Testis (tissue), 5 donors: ENCODE data around the gene MOXD1. TPM values are rescaled to one million over a fixed set of nuclear protein-coding genes. Genes with fewer than 3 reads are reported as not detected.
A peak's percentile ranks its signal among the peaks of the same experiment; 100 is the strongest.

Experiments
- DNase-seq: peaks from one replicate; pipeline ENCODE4 v3.0.0-alpha.2; 2019
- H3K27ac ChIP-seq, 2 donors: fragments of 200-600 bp; sonication (generic); one replicate each; pipeline ENCODE4 v1.5.1; 2019
- H3K27me3 ChIP-seq: fragments of 200-600 bp; sonication (generic); one replicate; pipeline ENCODE4 v1.5.1; 2019
- H3K36me3 ChIP-seq: fragments of 200-600 bp; sonication (generic); one replicate; pipeline ENCODE4 v1.5.1; 2017; ENCODE audit warnings: low read depth; ENCODE audit errors: missing control alignments
- H3K4me1 ChIP-seq: fragments of 200-600 bp; sonication (generic); one replicate; pipeline ENCODE4 v1.5.1; 2019
- H3K4me3 ChIP-seq, 2 donors: fragments of 200-600 bp; sonication (generic); one replicate each; pipeline ENCODE4 v1.5.1; 2017 to 2019
- H3K9me3 ChIP-seq: fragments of 200-600 bp; sonication (generic); one replicate; pipeline ENCODE4 v1.5.1; 2017
- POLR2A ChIP-seq: fragments of 450-650 bp; IDR thresholded peaks from one replicate; pipeline ENCODE4 v1.6.1; 2017; ENCODE audit warnings: antibody characterized with exemption, mild to moderate bottlenecking, moderate library complexity
- WGBS, 2 donors: methylation state at CpG; one replicate each; pipeline ENCODE4 v1.1.5; 2018; 5-methylcytosine and 5-hydroxymethylcytosine counted together
- intact Hi-C: fragments of 100-400 bp; cut with DNase I; formaldehyde crosslinking; loops from one replicate; pipeline ENCODE4 v1.15.1; 2023; ENCODE audit warnings: low total_unique reads
- long read RNA-seq, 2 donors: transcript quantifications; one replicate each; lab custom pipeline, GENCODE V29; 2026
- polyA plus RNA-seq: library from polyadenylated mRNA; stranded (reverse); fragments of 350-450 nt; fragmentation: Illumina TruSeq; extraction: RNeasy Lipid Tissue Mini Kit (QIAGEN cat#74804); gene quantifications from one replicate; pipeline ENCODE4 v1.2.3, GENCODE V29; 2014; ENCODE audit warnings: low read depth, low replicate concordance; ENCODE audit not compliant: insufficient read depth
- total RNA-seq, 2 donors: library from RNA; depleted of rRNA; stranded (reverse); fragments of >200 nt; gene quantifications; one replicate each; pipeline ENCODE4 v1.2.3, GENCODE V29; 2016
- TF ChIP-seq, protein P1 (sequence below), 3 experiments: fragments of 450-650 bp in 2 of 3; fragments of 200-600 bp in 1 of 3; sonication (generic) in 1 of 3; IDR thresholded peaks; one replicate each; pipeline ENCODE4 v1.5.1; 2016 to 2019; ENCODE audit warnings: antibody characterized with exemption in 3 of 3, mild to moderate bottlenecking in 2 of 3, moderate library complexity in 1 of 3

Gene MOXD1
- total RNA-seq (1 to 10 TPM; 3.1 to 7.4 TPM), polyA plus RNA-seq (8.6 TPM)
- long read RNA-seq, donor 1, partial matches to known transcripts, result 0 of 4 reads
- long read RNA-seq, donor 1, other reads (novel, unspliced or antisense), result 0 of 4 reads
- long read RNA-seq, donor 2, partial matches to known transcripts, result 0 of 2 reads
- long read RNA-seq, donor 2, other reads (novel, unspliced or antisense), result 0 of 2 reads

DNA sequence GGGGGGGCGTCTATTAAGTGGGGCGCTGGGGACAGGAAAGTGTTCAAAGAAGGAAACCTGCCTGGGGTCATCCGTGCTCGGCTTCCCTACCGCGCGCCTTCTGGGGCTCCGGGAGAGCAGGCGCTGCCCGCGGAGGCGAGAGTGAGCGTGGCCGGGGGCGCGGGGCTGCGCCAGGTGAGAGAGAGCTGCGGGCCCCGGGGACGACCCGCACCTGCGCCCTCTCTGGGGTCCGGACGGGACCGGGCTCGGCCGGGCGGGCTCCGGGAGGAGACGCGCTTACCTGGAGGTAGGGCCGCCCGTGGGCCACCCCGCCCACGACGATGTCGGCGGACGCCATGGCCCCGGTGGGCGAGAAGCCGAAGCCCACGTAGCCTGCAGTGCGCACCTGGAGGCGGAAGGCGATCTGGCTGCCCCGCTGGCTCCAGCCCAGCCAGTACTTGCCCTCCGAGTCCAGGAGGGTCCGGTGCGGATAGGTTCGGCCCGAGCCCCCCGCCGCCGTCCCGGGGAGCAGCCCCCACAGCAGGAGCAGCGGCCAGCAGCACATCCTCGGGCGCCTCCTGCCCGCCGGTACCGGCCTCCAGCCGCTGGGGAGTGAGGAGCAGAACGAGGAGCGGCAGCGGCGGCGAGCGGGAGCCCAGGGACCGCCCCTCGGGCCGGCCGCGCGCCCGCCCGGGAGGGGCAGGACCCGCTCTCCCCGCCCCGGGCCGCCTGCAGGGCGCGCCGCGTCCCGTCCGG, at the start of gene MOXD1:
TSS of gene MOXD1 (minus strand) at position 593 of the 735 bp plus-strand sequence. CDS start at position 544, 49 bp downstream.
- no peaks in the 10 kb centered on the region for H3K9me3 ChIP-seq
- 2% methylated on average over 34 of the region's 87 CpGs; no CpG with 5 or more reads in 1 of the 2 donors for WGBS, 2 donors
- peak within 1 kb of the TSS; percentile 34 to 65 for H3K4me3 ChIP-seq
- H3K36me3 ChIP-seq, result no peaks in the 10 kb centered on the region
- DNase-seq, result peak; percentile 19
- H3K27me3 ChIP-seq, result no peaks in the 10 kb centered on the region
- TF ChIP-seq, protein P1, sequence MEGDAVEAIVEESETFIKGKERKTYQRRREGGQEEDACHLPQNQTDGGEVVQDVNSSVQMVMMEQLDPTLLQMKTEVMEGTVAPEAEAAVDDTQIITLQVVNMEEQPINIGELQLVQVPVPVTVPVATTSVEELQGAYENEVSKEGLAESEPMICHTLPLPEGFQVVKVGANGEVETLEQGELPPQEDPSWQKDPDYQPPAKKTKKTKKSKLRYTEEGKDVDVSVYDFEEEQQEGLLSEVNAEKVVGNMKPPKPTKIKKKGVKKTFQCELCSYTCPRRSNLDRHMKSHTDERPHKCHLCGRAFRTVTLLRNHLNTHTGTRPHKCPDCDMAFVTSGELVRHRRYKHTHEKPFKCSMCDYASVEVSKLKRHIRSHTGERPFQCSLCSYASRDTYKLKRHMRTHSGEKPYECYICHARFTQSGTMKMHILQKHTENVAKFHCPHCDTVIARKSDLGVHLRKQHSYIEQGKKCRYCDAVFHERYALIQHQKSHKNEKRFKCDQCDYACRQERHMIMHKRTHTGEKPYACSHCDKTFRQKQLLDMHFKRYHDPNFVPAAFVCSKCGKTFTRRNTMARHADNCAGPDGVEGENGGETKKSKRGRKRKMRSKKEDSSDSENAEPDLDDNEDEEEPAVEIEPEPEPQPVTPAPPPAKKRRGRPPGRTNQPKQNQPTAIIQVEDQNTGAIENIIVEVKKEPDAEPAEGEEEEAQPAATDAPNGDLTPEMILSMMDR (IDR thresholded peaks at IDR 0.05), result no peak
- no peak for TF ChIP-seq POLR2A
- H3K27ac ChIP-seq, result no peak within 1 kb of the TSS
- intact Hi-C loops, result no loop called here
- no peaks in the 10 kb centered on the region for H3K4me1 ChIP-seq

DNA sequence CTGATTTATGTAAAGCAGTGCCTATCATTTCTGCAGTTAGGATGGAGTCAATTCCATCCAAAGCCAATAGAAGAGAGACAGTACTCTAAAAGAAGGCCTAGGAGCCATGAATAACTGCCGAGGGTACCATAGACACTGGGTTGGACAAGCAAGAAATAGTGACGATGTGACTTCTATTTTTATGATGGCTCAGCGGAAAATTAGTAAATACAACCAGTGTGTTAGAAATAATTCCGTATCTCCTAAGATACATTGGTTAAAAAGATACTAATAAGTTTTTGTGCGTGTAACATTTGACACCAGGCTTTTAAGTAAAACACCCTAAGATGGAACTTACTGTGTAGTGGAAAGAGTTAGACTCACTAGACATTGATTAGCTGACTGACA, 45.6 kb upstream of the MOXD1 start:
- Histone ChIP-seq H3K27me3 (no peaks in the 10 kb centered on the region), H3K27ac (no peak overlapping the region), H3K4me3 (no peak overlapping the region), H3K4me1 (no peaks in the 10 kb centered on the region), H3K9me3 (no peaks in the 10 kb centered on the region), H3K36me3 (no peaks in the 10 kb centered on the region)
- intact Hi-C loops, result no loop called here
- no peak for DNase-seq
- TF ChIP-seq, protein P1 (IDR thresholded peaks at IDR 0.05), result no peak
- 83 to 84% methylated on average over 5 of the region's 5 CpGs for WGBS, 2 donors

DNA sequence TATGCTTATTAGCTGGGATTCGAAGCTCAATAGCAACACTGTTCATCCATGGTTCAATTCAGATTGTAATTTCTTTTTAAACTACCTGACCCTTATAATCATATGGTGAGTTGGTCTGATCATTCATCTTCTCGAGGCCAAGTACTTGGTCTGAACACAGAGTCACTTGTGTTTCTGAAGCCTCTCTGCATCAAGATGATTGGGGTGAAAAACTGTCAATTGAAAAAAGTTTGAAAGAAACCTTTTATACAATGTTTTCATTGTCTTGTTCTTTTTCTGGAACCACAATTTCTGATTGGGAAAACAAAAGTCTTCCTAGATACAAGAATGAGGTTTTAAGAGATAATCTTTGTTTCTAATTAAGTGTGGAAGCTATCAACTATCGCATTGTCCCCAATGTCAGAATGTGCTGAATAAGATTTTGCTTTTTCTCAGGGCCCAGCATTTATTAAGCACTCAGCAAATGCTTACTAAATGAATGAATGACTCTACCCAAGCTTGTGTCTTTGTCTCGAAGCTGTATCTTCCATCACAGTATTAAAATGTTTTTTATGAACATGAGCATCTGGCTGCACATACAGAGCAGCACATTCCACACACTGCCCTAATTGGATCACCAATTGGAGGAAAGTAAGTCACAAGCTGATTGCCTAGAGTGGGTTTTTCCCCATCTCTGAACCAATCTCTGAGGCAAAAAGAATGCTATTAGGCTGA, 45.0 kb upstream of the MOXD1 start:
- H3K36me3 ChIP-seq, result no peaks in the 10 kb centered on the region
- no peak overlapping the region for H3K4me3 ChIP-seq
- H3K4me1 ChIP-seq, result no peaks in the 10 kb centered on the region
- H3K9me3 ChIP-seq, result no peaks in the 10 kb centered on the region
- no peak for DNase-seq
- intact Hi-C loops, result no loop called here
- 58% methylated on average over 4 of the region's 4 CpGs for WGBS, 2 donors
- H3K27ac ChIP-seq, result no peak overlapping the region
- no peak for TF ChIP-seq POLR2A
- TF ChIP-seq, protein P1 (IDR thresholded peaks at IDR 0.05), result no peak
- no peaks in the 10 kb centered on the region for H3K27me3 ChIP-seq

DNA sequence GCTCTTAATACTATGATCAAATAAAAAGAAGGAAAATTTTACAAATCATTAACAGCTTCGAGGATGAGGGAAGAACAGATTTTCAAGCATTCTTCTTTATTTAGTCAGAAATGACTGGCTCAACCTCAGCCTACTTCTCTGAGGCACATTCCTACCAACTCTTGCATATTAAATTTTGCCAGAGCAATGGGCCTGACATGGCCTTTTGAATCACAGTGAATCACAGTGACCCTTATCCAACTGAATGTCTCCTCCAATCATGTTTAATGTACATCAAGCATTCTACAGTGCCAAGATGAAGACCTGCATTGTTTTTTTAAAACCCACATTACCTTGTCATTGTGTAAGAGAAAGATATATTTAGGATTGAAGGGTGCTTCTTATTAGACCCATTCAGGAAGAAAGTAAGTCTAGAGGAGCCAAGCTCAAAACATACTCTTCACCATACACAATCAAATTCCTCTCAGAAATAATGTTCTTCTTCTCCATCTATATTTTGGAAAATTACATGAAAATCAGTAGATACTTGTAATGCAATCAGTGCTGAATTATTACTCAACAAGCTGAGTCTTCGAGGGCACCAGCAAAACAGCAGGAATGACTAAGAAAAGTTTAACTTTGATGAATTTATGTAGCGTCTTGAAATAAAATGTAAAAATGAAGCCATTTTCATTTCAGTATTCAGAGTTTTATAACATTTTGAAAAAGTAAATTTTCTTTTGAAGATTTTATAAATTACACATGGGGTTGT, 44.1 kb upstream of the MOXD1 start:
- TF ChIP-seq, protein P1 (IDR thresholded peaks at IDR 0.05), result no peak
- no peak for TF ChIP-seq POLR2A
- Histone ChIP-seq H3K27me3 (no peaks in the 10 kb centered on the region), H3K36me3 (no peaks in the 10 kb centered on the region), H3K27ac (no peak overlapping the region), H3K4me1 (no peaks in the 10 kb centered on the region), H3K4me3 (no peak overlapping the region), H3K9me3 (no peaks in the 10 kb centered on the region)
- intact Hi-C loops, result no loop called here
- no peak for DNase-seq
- 88 to 90% methylated on average over 3 of the region's 3 CpGs for WGBS, 2 donors
